Measurements from ENCODE around the gene S1PR4. TPM values are rescaled to one million over a fixed set of nuclear protein-coding genes. Genes with fewer than 3 reads are reported as not detected.

Gene S1PR4
- total and polyA plus RNA-seq, 2 experiments from 2014 or later, result not detected

GRCh38 chr19:3204646-3205275, 26.2 kb downstream of the S1PR4 start:
- 95 to 96% methylated on average over 21 to 35 of the region's 35 CpGs for WGBS, 2 experiments (ENCODE audit: low coverage in 1 of 2, low lambda C conversion rate in 2 of 2, missing lambda C conversion rate in 2 of 2)
- in situ Hi-C loops (cut with MboI), result no loop called here
- TF ChIP-seq EZH2phosphoT487 (IDR thresholded peaks at IDR 0.05; ENCODE audit: insufficient read depth, low read depth) (no peak), EZH2 (IDR thresholded peaks at IDR 0.05; ENCODE audit: insufficient read depth, poor library complexity, severe bottlenecking) (no peak)
- DNase-seq, result no peak
- no peak overlapping the region for H2AFZ ChIP-seq
- no peaks in the 10 kb centered on the region for H4K20me1 ChIP-seq (ENCODE audit: insufficient read depth)
- H3F3A ChIP-seq (ENCODE audit: insufficient read depth), result no peaks in the 10 kb centered on the region
- no peak overlapping the region for H3K9ac ChIP-seq
- no peak overlapping the region for H3K27ac ChIP-seq
- H3K79me2 ChIP-seq (ENCODE audit: insufficient read depth), result no peaks in the 10 kb centered on the region
- H3K27me3 ChIP-seq (replicated peaks; ENCODE audit: insufficient read depth), result no peaks in the 10 kb centered on the region
- H3K4me3 ChIP-seq, result no peak overlapping the region
- H3K9me3 ChIP-seq (ENCODE audit: low read depth), result no peaks in the 10 kb centered on the region
- H3K9me2 ChIP-seq (ENCODE audit: insufficient read depth), result no peaks in the 10 kb centered on the region
- H3K36me3 ChIP-seq (ENCODE audit: low read depth), result no peaks in the 10 kb centered on the region; the same call in 1 of the 2 replicates
- no peaks in the 10 kb centered on the region for H3K4me1 ChIP-seq (ENCODE audit: insufficient read depth)
- H3K4me2 ChIP-seq (ENCODE audit: unreplicated experiment), result no peak overlapping the region

GRCh38 chr19:3206216-3206953, 27.8 kb downstream of the S1PR4 start:
- no peaks in the 10 kb centered on the region for H3K27me3 ChIP-seq (replicated peaks; ENCODE audit: insufficient read depth)
- in situ Hi-C loops (cut with MboI), result no loop called here
- H3K36me3 ChIP-seq (ENCODE audit: low read depth), result no peaks in the 10 kb centered on the region; the same call in 1 of the 2 replicates
- H3K4me1 ChIP-seq (ENCODE audit: insufficient read depth), result no peaks in the 10 kb centered on the region
- TF ChIP-seq EZH2 (IDR thresholded peaks at IDR 0.05; ENCODE audit: insufficient read depth, poor library complexity, severe bottlenecking) (no peak), EZH2phosphoT487 (IDR thresholded peaks at IDR 0.05; ENCODE audit: insufficient read depth, low read depth) (no peak)
- no peak overlapping the region for H3K4me3 ChIP-seq
- no peaks in the 10 kb centered on the region for H3K9me3 ChIP-seq (ENCODE audit: low read depth)
- H3K9me2 ChIP-seq (ENCODE audit: insufficient read depth), result no peaks in the 10 kb centered on the region
- no peak overlapping the region for H2AFZ ChIP-seq
- 94 to 97% methylated on average over 26 to 28 of the region's 28 CpGs for WGBS, 2 experiments (ENCODE audit: low coverage in 1 of 2, low lambda C conversion rate in 2 of 2, missing lambda C conversion rate in 2 of 2)
- no peaks in the 10 kb centered on the region for H3K79me2 ChIP-seq (ENCODE audit: insufficient read depth)
- DNase-seq, result no peak
- H3K4me2 ChIP-seq (ENCODE audit: unreplicated experiment), result no peak overlapping the region
- no peaks in the 10 kb centered on the region for H4K20me1 ChIP-seq (ENCODE audit: insufficient read depth)
- no peaks in the 10 kb centered on the region for H3F3A ChIP-seq (ENCODE audit: insufficient read depth)
- no peak overlapping the region for H3K9ac ChIP-seq
- H3K27ac ChIP-seq, result no peak overlapping the region

- no peak overlapping the region for H3K4me3 ChIP-seq
- H2AFZ ChIP-seq, result no peak overlapping the region
- H3K9me2 ChIP-seq (ENCODE audit: insufficient read depth), result no peaks in the 10 kb centered on the region
- DNase-seq, result no peak
- H4K20me1 ChIP-seq (ENCODE audit: insufficient read depth), result no peaks in the 10 kb centered on the region
- TF ChIP-seq EZH2 (IDR thresholded peaks at IDR 0.05; ENCODE audit: insufficient read depth, poor library complexity, severe bottlenecking) (no peak), EZH2phosphoT487 (IDR thresholded peaks at IDR 0.05; ENCODE audit: insufficient read depth, low read depth) (no peak)
- H3K27me3 ChIP-seq (replicated peaks; ENCODE audit: insufficient read depth), result no peaks in the 10 kb centered on the region
- no peaks in the 10 kb centered on the region for H3K9me3 ChIP-seq (ENCODE audit: low read depth)
- H3K79me2 ChIP-seq (ENCODE audit: insufficient read depth), result no peaks in the 10 kb centered on the region
- WGBS, 2 experiments (ENCODE audit: low coverage in 1 of 2, low lambda C conversion rate in 2 of 2, missing lambda C conversion rate in 2 of 2), result 93 to 94% methylated on average over 40 to 41 of the region's 43 CpGs
- no peak overlapping the region for H3K4me2 ChIP-seq (ENCODE audit: unreplicated experiment)
- H3F3A ChIP-seq (ENCODE audit: insufficient read depth), result no peaks in the 10 kb centered on the region
- in situ Hi-C loops (cut with MboI), result no loop called here
- no peaks in the 10 kb centered on the region for H3K4me1 ChIP-seq (ENCODE audit: insufficient read depth)
- no peaks in the 10 kb centered on the region; the same call in 1 of the 2 replicates for H3K36me3 ChIP-seq (ENCODE audit: low read depth)
- no peak overlapping the region for H3K9ac ChIP-seq
- H3K27ac ChIP-seq, result no peak overlapping the region
Measured at GRCh38 chr19:3207461-3208242, 29.1 kb downstream of the S1PR4 start.
